Stimulated activated naive CD8-positive, alpha-beta T cell treated with anti-CD3 and anti-CD28 coated beads, Interleukin-15, Interleukin-2, amounts not matched to agents 100 ng/mL and 50 ng/mL, for 24 hours (primary cell): ENCODE measurements around the gene NFIB.

ENCODE experiments used
- H3K27ac Mint-ChIP-seq: one replicate; pipeline ENCODE4 v1.8.0; 2021; ENCODE audit warnings: mild to moderate bottlenecking, mixed read lengths
- H3K27me3 Mint-ChIP-seq: one replicate; pipeline ENCODE4 v1.8.0; 2021; ENCODE audit warnings: mixed read lengths
- H3K36me3 Mint-ChIP-seq: one replicate; pipeline ENCODE4 v1.8.0; 2021; ENCODE audit warnings: low read depth, mixed read lengths
- H3K4me1 Mint-ChIP-seq: one replicate; pipeline ENCODE4 v1.8.0; 2021; ENCODE audit warnings: low read depth, mixed read lengths
- H3K4me3 Mint-ChIP-seq: one replicate; pipeline ENCODE4 v1.8.0; 2021; ENCODE audit warnings: mild to moderate bottlenecking, mixed read lengths
- H3K9me3 Mint-ChIP-seq: one replicate; pipeline ENCODE4 v1.8.0; 2021; ENCODE audit warnings: mixed read lengths

Gene NFIB

DNA sequence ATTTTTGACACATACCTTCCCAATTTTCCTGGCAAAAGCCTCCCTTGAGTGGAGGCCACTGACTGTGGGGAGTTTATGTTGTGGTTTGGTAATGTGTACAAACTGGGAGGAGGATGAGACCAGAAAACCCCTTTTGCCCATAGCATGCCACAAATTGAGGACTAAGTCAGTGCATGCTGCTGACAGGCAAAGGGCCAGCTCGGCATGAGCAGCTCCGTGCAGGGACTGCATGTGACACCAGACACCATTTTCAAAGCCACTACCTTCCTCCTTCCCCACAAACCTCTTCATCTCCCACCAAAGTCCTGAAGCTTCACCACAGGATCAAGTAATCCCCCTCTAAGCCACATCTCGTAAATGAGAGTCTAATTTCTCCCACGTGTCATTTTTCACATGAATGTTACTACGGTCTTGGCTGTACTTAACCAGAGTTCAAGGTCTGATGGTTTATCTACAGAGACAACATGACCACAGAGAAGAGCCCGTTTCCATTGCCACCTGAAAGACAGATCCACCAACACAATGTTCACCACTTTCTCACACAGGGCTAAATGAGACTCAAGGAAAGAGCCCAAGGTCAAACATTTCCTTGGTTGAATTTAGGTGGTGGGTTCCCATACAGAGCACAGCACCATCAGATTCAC is 106.5 kb downstream of the NFIB start:
- H3K36me3 Mint-ChIP-seq, result no peaks in the 10 kb centered on the region
- H3K27ac Mint-ChIP-seq, result no peak overlapping the region
- no peaks in the 10 kb centered on the region for H3K4me1 Mint-ChIP-seq
- H3K4me3 Mint-ChIP-seq, result no peak overlapping the region
- H3K9me3 Mint-ChIP-seq, result peaks cover 4% of the 10 kb centered on the region
- H3K27me3 Mint-ChIP-seq, result peaks cover 12% of the 10 kb centered on the region

DNA sequence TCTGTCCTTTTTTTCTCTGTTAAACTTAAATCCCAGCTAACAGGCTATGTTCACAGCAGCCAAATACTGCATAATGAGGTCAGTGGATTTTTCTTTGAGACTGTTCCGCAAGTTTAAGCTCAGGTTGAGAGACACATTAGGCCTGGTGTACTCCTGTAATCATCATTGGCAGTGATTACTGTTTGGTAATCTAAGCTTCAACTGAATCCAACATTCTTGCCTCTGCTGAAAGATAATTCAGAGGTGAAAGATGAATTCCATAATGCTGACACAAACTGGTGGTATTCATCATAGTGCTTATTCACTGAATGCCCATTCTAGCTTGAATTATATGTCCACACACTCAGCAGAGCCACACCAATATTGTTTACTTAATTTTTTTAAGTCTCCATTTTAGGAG is 108.5 kb downstream of the NFIB start:
- Mint-ChIP-seq H3K4me3 (no peak overlapping the region), H3K36me3 (no peaks in the 10 kb centered on the region), H3K4me1 (no peaks in the 10 kb centered on the region), H3K27me3 (peaks cover 16% of the 10 kb centered on the region), H3K9me3 (peaks cover 4% of the 10 kb centered on the region), H3K27ac (no peak overlapping the region)

DNA sequence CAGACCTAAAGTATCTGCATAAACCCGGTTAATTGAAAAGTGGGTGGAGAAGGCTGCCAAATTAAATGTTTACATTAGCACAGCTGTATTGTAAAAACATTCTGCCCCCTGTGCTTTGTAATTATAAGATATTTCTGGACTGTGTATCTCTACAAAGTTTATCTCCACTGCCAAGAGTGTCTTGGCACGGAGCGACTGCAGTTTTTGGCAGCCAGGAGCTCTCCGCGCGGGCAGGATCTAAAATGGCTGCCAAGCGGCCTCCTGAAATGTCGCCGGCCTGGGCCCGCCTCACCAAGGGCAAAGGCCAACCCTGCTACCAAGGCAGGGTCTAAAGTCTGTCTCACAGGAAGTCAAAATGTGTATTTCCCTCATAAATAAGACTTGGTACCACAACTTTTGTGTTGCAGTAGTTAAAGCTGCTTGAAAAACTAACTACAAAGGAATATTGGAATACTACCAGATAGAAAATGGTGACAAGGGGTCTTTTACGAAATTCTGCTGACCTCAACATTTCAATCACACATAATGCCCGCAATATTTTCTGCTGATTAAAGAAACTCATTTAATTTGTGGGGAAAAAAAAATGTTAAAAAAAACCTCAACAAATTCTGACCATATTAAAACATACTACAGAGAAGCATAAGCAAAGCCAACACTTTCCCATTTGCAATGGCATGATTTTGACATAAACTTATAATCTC is 110.4 kb downstream of the NFIB start:
- Mint-ChIP-seq H3K27ac (no peak overlapping the region), H3K27me3 (peaks cover 4% of the 10 kb centered on the region), H3K36me3 (no peaks in the 10 kb centered on the region), H3K4me3 (no peak overlapping the region), H3K9me3 (no peaks in the 10 kb centered on the region), H3K4me1 (no peaks in the 10 kb centered on the region)

DNA sequence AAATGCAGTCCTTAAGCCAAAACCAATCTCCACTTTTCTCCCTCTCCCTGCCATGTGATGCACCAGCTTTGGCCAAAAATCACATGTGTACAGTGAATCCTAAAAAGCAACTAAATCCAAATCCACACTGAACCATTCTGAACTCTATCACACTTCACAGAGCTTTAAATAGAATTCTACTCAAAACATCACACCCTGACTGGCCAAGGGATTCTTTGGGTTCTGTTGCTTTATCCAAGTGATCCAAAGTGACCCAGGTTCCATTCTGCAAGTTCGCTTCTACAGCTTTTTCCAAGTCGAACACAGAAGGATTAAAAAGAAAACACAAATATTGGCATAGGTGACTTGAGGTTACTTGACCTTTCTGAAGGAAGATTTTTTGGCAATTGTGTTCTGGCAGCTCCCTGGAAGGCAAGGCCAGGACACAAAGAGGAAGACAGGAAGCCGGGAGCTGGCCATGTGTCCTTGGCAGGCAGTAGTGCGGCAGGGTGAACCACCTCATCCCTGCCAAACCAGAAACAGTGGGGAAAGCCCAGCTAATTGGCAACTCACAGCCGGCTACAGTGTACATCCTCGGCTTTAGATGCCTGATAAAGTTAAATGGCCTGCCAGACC is 115.0 kb downstream of the NFIB start:
- Mint-ChIP-seq H3K9me3 (no peaks in the 10 kb centered on the region), H3K36me3 (no peaks in the 10 kb centered on the region), H3K27me3 (peaks cover 4% of the 10 kb centered on the region), H3K27ac (no peak overlapping the region), H3K4me1 (no peaks in the 10 kb centered on the region), H3K4me3 (no peak overlapping the region)

DNA sequence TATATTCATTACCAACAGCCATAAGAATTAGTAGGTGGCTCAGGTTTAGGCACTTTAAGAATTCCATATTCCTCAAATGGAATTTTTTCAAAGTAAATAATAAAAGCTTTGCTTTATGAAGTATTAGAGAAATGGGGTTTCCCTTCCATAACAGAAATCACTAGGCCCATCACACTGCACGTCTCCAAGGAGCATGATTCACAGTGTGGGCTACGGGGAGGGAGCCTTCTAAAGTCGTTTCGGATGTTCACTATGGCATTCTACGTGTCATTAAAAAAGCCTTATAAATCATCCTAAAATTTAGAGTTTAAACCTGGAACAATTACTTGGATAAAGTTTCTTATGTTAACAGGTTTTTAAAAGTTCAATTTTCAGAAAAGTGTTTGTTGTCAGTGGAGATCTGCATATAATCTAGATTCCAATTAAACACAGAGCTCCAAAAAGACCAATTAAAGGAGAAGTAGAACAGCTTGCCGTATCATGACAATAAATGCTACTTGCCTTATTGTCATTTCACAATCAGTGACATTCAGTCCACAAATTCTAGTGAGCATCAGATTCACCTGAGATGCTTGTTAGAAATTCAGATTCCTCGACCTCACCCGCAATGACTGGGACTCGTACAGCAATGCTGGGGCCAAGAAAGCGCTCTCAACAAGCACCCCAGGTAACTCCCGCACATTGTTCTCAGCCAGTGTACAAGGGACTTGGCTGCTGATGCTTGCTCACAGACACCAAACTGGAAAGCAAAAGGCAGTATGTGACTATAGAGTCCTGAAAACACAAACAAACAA is 115.7 kb downstream of the NFIB start:
- Mint-ChIP-seq H3K4me3 (no peak overlapping the region), H3K27me3 (peaks cover 4% of the 10 kb centered on the region), H3K36me3 (no peaks in the 10 kb centered on the region), H3K27ac (no peak overlapping the region), H3K4me1 (no peaks in the 10 kb centered on the region), H3K9me3 (no peaks in the 10 kb centered on the region)

DNA sequence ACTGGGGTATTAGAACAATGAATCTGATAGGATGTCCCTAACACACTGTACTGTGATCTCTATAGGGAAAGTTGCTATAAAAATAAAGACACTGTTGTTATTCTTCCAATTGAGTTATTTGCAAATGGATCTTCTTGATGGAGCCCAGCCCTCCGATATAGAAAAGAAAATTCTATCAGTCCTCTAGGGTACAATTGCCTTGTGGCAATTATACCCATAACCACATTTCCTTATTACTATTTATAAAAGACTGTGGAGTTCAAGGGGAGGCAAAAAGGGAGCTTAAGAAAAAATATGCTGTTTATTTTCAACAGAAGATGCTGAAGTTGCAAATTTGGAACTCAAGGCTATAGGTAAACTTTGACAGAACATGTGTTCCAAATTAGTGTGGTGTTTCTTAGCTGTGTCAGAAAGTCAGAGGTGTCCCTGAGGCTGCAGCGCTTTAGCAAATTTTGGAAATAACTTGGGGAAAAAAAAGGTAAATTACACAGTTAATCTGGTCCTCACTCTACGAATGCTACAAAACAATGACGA is 116.5 kb downstream of the NFIB start:
- Mint-ChIP-seq H3K36me3 (no peaks in the 10 kb centered on the region), H3K9me3 (no peaks in the 10 kb centered on the region), H3K4me1 (no peaks in the 10 kb centered on the region), H3K27me3 (peaks cover 4% of the 10 kb centered on the region), H3K27ac (no peak overlapping the region), H3K4me3 (no peak overlapping the region)

DNA sequence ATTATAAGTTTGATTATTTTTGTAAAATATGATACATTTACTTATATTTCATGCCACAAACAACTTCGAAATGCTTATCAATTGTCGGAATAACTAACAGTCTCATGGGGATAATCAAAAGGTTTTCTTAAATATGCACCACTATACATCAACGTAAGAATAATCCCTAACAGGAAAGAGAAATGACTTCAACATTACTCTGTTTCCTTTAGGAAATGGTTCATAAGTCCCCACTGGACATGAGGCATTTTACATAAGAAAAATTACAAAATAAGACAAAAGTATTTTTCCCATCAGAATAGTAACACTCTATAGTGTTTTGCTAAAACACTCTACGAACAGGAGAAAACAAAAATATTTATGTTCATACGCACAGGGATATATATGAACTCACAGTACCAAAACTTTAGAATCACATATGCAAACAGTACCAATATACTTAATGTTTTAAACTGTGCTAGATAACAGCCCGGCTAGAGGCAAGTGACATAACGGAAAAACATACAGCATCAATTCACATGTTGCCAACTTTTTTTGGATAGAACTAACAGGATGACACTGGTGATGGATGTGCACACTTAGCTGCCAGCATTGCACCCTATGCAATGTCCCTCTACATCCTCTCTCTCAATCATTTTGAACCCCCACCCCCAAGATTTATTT is 120.5 kb downstream of the NFIB start:
- no peaks in the 10 kb centered on the region for H3K4me1 Mint-ChIP-seq
- no peaks in the 10 kb centered on the region for H3K9me3 Mint-ChIP-seq
- no peaks in the 10 kb centered on the region for H3K36me3 Mint-ChIP-seq
- no peaks in the 10 kb centered on the region for H3K27me3 Mint-ChIP-seq
- H3K27ac Mint-ChIP-seq, result no peak overlapping the region
- no peak overlapping the region for H3K4me3 Mint-ChIP-seq

DNA sequence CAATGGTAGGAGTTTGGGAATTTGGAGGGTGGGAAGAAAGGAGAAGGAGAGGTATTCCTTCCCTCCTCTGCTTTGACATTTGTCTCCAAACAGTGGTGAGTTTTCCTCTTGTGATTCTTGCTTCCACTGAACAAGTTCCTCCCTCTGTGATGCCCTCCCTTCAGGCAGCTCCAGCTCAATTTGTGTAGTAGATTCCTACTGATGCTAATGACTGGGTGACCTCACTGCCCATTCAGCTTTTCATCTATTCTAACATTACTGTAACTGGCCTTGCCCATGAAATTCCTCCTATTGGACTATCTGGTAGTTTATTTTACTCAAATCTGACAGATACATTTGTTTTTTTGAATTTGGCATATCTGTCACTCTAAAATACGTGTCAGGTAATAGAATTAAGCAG is 121.4 kb downstream of the NFIB start:
- no peaks in the 10 kb centered on the region for H3K27me3 Mint-ChIP-seq
- no peaks in the 10 kb centered on the region for H3K9me3 Mint-ChIP-seq
- no peaks in the 10 kb centered on the region for H3K36me3 Mint-ChIP-seq
- no peak overlapping the region for H3K4me3 Mint-ChIP-seq
- no peak overlapping the region for H3K27ac Mint-ChIP-seq
- H3K4me1 Mint-ChIP-seq, result no peaks in the 10 kb centered on the region

DNA sequence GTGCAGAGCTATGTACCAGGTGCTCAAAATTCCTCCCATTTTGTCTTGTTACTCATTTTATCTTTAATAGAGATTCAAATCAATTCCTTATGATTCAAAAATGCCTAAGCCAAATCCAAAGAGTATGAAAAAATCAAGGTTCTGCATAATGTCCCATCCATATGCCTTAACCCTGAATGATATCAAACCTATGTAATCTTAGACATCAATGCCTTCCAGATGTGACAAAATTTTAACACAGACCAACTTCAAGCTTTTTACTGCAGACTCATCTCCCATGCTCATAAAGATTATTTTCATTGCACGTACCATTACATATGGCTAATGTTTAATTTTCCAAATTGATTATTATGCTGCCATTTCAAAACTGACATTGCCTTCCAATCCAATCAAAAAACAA is 122.4 kb downstream of the NFIB start:
- H3K27ac Mint-ChIP-seq, result no peak overlapping the region
- no peaks in the 10 kb centered on the region for H3K27me3 Mint-ChIP-seq
- no peaks in the 10 kb centered on the region for H3K36me3 Mint-ChIP-seq
- H3K4me3 Mint-ChIP-seq, result no peak overlapping the region
- H3K9me3 Mint-ChIP-seq, result no peaks in the 10 kb centered on the region
- H3K4me1 Mint-ChIP-seq, result no peaks in the 10 kb centered on the region

DNA sequence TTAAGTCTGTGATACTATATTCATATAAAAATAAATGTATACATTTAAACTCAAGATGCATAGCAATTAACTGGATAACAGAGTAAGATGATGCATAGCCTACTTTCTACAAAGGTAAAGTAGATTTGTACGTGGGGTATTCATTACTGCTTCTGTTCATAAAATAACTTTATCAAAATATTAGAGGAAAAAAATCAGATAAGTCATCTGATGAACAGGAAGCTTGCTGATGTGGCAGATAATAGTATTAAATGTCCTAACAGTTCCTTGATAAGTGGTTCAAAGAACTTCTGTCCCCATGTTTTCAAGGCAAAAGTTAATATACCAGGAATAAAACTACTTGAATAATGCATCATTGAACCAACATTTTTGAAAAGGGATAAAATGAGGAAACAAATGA is 123.7 kb downstream of the NFIB start:
- Mint-ChIP-seq H3K4me3 (no peak overlapping the region), H3K27me3 (no peaks in the 10 kb centered on the region), H3K27ac (no peak overlapping the region), H3K36me3 (no peaks in the 10 kb centered on the region), H3K9me3 (no peaks in the 10 kb centered on the region), H3K4me1 (no peaks in the 10 kb centered on the region)

DNA sequence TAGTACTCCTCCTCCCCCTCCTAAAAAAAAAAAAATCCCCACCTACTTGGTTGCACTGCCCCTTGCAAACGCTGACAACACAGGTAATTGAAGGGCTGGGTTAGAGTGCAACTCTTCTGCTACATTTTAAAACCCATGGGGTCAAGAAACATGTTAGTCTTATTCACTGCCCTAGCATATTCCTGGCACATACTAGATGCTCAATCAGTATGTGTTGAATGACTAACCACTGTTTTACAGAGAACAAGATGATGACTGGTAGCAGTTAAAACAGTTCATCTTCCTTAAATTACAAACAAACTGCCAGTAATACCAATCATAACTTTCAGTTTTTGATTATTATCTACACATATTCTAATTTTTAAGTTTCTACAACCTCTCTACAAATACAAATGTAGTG is 124.4 kb downstream of the NFIB start:
- Mint-ChIP-seq H3K27me3 (no peaks in the 10 kb centered on the region), H3K36me3 (no peaks in the 10 kb centered on the region), H3K9me3 (no peaks in the 10 kb centered on the region), H3K27ac (no peak overlapping the region), H3K4me1 (no peaks in the 10 kb centered on the region), H3K4me3 (no peak overlapping the region)

DNA sequence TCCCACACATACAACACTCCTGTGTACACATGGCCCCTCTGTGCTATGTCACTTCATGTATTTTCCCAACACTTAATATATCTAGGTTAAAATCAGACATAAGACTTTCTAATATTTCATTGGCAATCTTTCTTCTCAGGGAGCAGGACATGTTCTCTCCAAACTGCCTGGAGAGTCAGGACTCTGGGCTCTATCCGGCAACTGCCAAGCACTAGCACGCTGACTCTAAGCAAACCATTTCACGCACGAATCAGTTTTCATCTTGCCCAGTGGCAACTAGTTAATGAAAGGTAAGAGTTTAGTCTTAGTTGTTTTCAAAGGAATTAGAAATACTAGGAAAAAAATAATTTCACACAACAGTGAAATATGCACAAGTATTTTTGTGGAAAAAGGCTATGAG is 124.8 kb downstream of the NFIB start:
- H3K36me3 Mint-ChIP-seq, result no peaks in the 10 kb centered on the region
- H3K4me3 Mint-ChIP-seq, result no peak overlapping the region
- no peak overlapping the region for H3K27ac Mint-ChIP-seq
- no peaks in the 10 kb centered on the region for H3K4me1 Mint-ChIP-seq
- no peaks in the 10 kb centered on the region for H3K27me3 Mint-ChIP-seq
- H3K9me3 Mint-ChIP-seq, result no peaks in the 10 kb centered on the region

DNA sequence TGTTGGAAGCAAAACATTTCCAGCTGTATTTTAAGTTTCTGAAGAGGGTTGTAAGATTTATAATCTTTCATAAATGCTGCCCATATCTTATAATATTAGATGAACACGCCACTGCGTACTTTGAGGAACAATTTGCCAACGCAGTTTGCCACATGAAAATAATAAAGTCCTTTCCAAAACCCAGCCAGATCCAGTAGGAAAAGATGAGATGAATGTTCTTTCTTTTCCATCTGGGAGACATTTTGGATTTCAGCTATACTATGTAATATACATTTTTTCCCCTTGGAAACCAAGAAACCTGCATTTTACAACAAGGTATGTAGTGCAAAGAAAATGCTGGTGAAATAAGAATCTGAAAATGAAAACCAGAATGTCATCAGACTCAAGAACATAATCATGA is 125.4 kb downstream of the NFIB start:
- Mint-ChIP-seq H3K9me3 (no peaks in the 10 kb centered on the region), H3K27me3 (no peaks in the 10 kb centered on the region), H3K27ac (no peak overlapping the region), H3K4me1 (no peaks in the 10 kb centered on the region), H3K4me3 (no peak overlapping the region), H3K36me3 (no peaks in the 10 kb centered on the region)

DNA sequence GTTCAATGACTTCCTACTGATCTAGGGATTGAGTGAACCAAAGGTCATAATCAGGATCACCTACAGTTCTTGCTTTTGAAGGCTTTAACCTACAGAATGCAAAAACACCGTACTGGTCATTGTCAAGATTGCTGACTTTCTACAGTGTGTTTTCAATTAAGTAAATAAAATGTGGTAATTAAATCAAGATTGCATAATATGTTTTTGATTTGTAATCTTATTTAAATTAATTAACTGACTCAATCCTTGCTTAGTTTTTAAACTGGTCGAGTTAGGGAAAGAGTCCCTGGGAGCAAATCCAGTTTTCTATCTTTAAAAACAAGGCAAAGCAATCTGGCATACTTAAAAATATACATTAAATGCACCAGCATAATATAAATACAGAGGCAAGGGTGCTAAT is 125.9 kb downstream of the NFIB start:
- Mint-ChIP-seq H3K9me3 (no peaks in the 10 kb centered on the region), H3K27me3 (no peaks in the 10 kb centered on the region), H3K27ac (no peak overlapping the region), H3K4me3 (no peak overlapping the region), H3K4me1 (no peaks in the 10 kb centered on the region), H3K36me3 (no peaks in the 10 kb centered on the region)
